GM23248 (cell line): ENCODE data around the gene GSC2. TPM values are rescaled to one million over a fixed set of nuclear protein-coding genes. Genes with fewer than 3 reads are reported as not detected.
A peak's percentile ranks its signal among the peaks of the same experiment; 100 is the strongest.

Source experiments
- DNase-seq: peaks from one replicate; pipeline ENCODE4 v3.0.0-alpha.2; 2015
- H2AFZ ChIP-seq: fragments of 200-600 bp; sonication (generic); 2 replicates; pipeline ENCODE4 v1.6.1; 2016; ENCODE audit warnings: antibody characterized with exemption
- H3F3A ChIP-seq: fragments of 200-600 bp; sonication (generic); 2 replicates; pipeline ENCODE4 v1.6.1; 2016; ENCODE audit warnings: mild to moderate bottlenecking, antibody characterized with exemption, mixed run types; ENCODE audit not compliant: insufficient read depth
- H3K27ac ChIP-seq: fragments of 200-600 bp; sonication (generic); 2 replicates; pipeline ENCODE4 v1.5.1; 2016; ENCODE audit warnings: mild to moderate bottlenecking
- H3K27me3 ChIP-seq: fragments of 200-600 bp; sonication (generic); replicated peaks from 2 replicates; pipeline ENCODE4 v1.6.1; 2016; ENCODE audit warnings: mild to moderate bottlenecking; ENCODE audit not compliant: insufficient read depth
- H3K36me3 ChIP-seq: fragments of 200-600 bp; sonication (generic); 2 replicates; pipeline ENCODE4 v1.6.1; 2016; ENCODE audit warnings: low read depth, mild to moderate bottlenecking
- H3K4me1 ChIP-seq: fragments of 200-600 bp; sonication (generic); 2 replicates; pipeline ENCODE4 v1.6.1; 2016; ENCODE audit warnings: mild to moderate bottlenecking; ENCODE audit not compliant: insufficient read depth
- H3K4me2 ChIP-seq: fragments of 200-600 bp; sonication (generic); one replicate; pipeline ENCODE4 v1.6.1; 2016; ENCODE audit warnings: mild to moderate bottlenecking; ENCODE audit not compliant: unreplicated experiment
- H3K4me3 ChIP-seq: fragments of 200-600 bp; sonication (generic); 2 replicates; pipeline ENCODE4 v1.5.1; 2016; ENCODE audit warnings: mild to moderate bottlenecking
- H3K79me2 ChIP-seq: fragments of 200-600 bp; sonication (generic); 2 replicates; pipeline ENCODE4 v1.6.1; 2016; ENCODE audit warnings: mild to moderate bottlenecking; ENCODE audit not compliant: insufficient read depth
- H3K9ac ChIP-seq: fragments of 200-600 bp; sonication (generic); 2 replicates; pipeline ENCODE4 v1.6.1; 2016; ENCODE audit warnings: mild to moderate bottlenecking
- H3K9me2 ChIP-seq: fragments of 200-600 bp; sonication (generic); 2 replicates; pipeline ENCODE4 v1.6.1; 2016; ENCODE audit warnings: mixed run types, mild to moderate bottlenecking, moderate library complexity; ENCODE audit not compliant: insufficient read depth
- H3K9me3 ChIP-seq: fragments of 200-600 bp; sonication (generic); one replicate; pipeline ENCODE4 v1.6.1; 2017; ENCODE audit warnings: low read depth
- H4K20me1 ChIP-seq: fragments of 200-600 bp; sonication (generic); 2 replicates; pipeline ENCODE4 v1.6.0; 2016; ENCODE audit not compliant: insufficient read depth
- EZH2 ChIP-seq: fragments of 200-600 bp; sonication (generic); IDR thresholded peaks from 2 replicates; pipeline ENCODE4 v1.6.1; 2018; ENCODE audit warnings: antibody characterized with exemption, mild to moderate bottlenecking; ENCODE audit not compliant: insufficient read depth, poor library complexity, severe bottlenecking
- EZH2phosphoT487 ChIP-seq: fragments of 200-600 bp; sonication (generic); IDR thresholded peaks from 2 replicates; pipeline ENCODE4 v1.6.1; 2018; ENCODE audit warnings: antibody characterized with exemption, moderate library complexity, mild to moderate bottlenecking, low read depth; ENCODE audit not compliant: insufficient read depth
- WGBS, 2 experiments: methylation state at CpG; one replicate each; pipeline ENCODE4 v1.1.6; 2015 to 2017; ENCODE audit warnings: low lambda C conversion rate in 2 of 2, low coverage in 1 of 2; ENCODE audit errors: missing lambda C conversion rate in 2 of 2; 5-methylcytosine and 5-hydroxymethylcytosine counted together
- in situ Hi-C: fragments of 300-500 bp; cut with MboI; formaldehyde crosslinking; loops from 2 replicates; pipeline ENCODE4 v1.15.0; 2020
- polyA plus RNA-seq: library from polyadenylated mRNA; unstranded; fragments of >200 nt; fragmentation: Nextera tagmentation; extraction: Ambion mirVana; gene quantifications from 2 replicates; pipeline ENCODE4 v1.2.1, GENCODE V29; 2016
- total RNA-seq: library from RNA; depleted of rRNA; stranded (reverse); fragments of >200 nt; shearing (Covaris generic); gene quantifications from 2 replicates; pipeline ENCODE4 v1.2.3, GENCODE V29; 2014

Gene GSC2
- total and polyA plus RNA-seq, 2 experiments from 2014 or later, result not detected

DNA sequence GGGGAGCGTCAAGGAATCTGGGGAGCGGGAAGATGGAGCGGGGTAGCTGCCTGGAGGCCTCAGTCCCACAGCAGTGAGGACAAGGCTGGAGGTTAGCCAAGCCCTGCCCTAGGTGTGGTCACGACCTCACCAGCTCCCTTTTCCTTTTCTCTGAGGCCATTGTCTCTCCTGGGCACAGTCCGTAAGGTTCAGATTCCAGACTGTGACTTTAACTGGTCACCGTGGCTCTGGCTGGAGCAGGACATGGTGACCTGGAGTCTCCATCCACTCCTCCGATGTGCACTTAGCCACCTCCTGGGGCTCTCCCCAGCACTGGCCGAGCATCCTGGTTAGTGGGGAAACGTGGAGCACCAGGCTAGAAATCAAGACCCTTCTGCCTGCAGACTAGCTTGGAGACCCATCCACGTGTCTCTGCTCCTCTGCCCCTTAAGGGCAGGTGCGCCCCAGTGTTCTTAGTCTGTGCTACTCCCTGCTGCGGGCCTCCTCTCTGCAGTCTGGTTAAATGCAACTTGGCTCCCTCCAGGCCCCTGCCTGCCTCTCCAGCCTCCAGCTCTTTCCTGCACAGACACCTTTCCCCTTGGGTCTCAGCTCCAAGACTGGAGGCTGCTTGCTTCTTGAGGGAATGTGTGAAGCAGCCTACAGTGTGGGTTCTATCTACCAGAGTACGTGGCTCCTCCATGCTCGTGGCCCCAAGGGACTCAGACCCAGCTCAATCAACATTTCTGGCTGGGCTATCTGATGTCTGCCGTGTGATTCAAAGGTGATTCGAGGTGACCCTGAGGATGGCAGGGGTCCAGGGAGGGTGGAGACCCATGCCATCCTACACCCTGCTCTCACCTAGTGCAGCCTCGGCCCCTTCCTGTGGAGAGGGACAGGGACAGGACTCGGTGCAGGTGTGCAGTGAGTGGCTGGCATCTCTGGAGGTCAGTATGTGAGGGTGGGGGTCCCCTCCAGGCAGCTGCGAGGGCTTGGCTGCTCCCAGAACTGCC lies 23.2 kb upstream of the GSC2 start:
- H3K9ac ChIP-seq, result peak overlapping the region; percentile 98
- in situ Hi-C loops, result no loop called here

DNA sequence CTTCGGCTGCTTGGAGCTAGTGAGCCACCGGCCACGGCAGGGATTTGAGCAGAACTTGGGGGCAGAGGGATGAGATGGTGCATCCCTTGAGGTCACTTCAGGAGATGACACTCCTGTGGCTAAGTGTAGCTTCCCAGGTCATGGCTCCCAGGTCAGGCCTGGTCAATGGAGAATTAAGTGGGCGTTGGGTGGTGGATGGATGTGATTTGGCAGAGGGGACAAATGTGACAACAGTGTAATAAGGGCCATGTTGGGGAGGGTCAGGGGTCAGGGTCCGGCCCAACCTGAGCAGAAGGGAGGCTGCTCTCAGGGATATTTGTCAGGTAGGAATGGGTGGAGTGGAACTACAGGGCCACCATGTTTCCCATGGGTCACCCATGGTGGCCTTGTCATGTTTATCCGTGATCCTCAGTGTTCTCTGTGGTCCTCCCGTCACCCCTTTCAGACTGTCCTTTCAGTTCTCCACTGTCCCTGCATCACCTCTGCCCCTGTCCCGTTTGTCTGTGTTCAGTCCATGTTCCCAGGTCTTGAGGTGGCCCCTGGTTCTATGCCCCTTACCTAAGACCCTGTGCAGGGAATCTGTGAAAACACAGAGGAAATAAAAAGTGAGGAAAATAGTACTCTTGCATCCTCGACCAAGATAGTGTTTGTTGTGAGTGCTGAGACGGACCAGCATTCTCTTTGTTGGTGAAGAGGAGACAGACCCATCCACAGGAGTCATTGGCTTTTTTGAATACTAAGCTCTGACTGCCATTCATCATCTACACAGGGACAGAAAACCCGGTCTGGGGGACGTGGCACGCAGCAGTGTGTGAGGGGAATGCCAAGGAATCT lies 22.3 kb upstream of the GSC2 start:
- Histone ChIP-seq H3K4me1 (peaks cover 20% of the 10 kb centered on the region), H3K9ac (peak overlapping the region; percentile 98), H3K27me3 (peaks cover 19% of the 10 kb centered on the region), H3K4me3 (peak overlapping the region; percentile 85), H3K4me2 (peak overlapping the region; percentile 90), H3F3A (no peaks in the 10 kb centered on the region), H3K9me2 (no peaks in the 10 kb centered on the region), H3K27ac (peak overlapping the region; percentile 88), H3K79me2 (peaks cover 38% of the 10 kb centered on the region), H4K20me1 (no peaks in the 10 kb centered on the region), H2AFZ (peak overlapping the region; percentile 79), H3K36me3 (no peaks in the 10 kb centered on the region), H3K9me3 (no peaks in the 10 kb centered on the region)
- TF ChIP-seq EZH2phosphoT487 (no peak), EZH2 (no peak)
- in situ Hi-C loops, result no loop called here
- WGBS, 2 experiments, result 27 to 31% methylated on average over 13 of the region's 13 CpGs
- DNase-seq, result no peak

More for the DNA sequence above, 23.2 kb upstream of the GSC2 start:
- H3K9me3 ChIP-seq, result no peaks in the 10 kb centered on the region
- no peak for TF ChIP-seq EZH2phosphoT487
- TF ChIP-seq EZH2, result no peak
- H3K79me2 ChIP-seq, result peaks cover 44% of the 10 kb centered on the region
- no peak for DNase-seq
- H3K27me3 ChIP-seq, result peaks cover 12% of the 10 kb centered on the region
- no peaks in the 10 kb centered on the region for H4K20me1 ChIP-seq
- no peaks in the 10 kb centered on the region for H3K9me2 ChIP-seq
- peak overlapping the region; percentile 85 for H3K4me3 ChIP-seq
- no peak overlapping the region for H3K27ac ChIP-seq
- no peaks in the 10 kb centered on the region for H3K36me3 ChIP-seq
- H3K4me2 ChIP-seq, result peak overlapping the region; percentile 90
- H2AFZ ChIP-seq, result no peak overlapping the region
- 69 to 71% methylated on average over 19 of the region's 19 CpGs for WGBS, 2 experiments
- H3F3A ChIP-seq, result no peaks in the 10 kb centered on the region
- peaks cover 20% of the 10 kb centered on the region for H3K4me1 ChIP-seq

DNA sequence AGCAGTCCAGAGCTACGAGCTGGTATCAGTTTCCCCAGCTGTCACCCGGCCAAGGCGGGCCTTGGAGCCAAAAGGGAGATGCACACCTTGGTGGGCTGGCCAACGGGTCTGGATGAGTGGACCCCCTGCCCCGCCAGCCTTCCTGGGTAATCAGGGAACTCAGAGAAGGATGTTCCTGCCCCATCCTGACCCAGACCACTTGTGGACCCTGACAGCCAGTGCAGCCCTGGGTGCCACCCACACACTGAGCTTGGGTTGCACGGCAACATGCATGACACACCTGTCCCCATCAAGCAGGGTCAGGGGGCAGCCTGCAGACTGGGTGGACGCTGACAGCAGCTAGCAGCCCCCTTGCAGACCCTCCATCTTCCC lies 19.8 kb upstream of the GSC2 start:
- Histone ChIP-seq H3K4me2 (peak overlapping the region; percentile 79), H3K79me2 (peaks cover 26% of the 10 kb centered on the region), H3F3A (no peaks in the 10 kb centered on the region), H2AFZ (peak overlapping the region; percentile 93), H4K20me1 (no peaks in the 10 kb centered on the region), H3K9me3 (no peaks in the 10 kb centered on the region), H3K9ac (peak overlapping the region; percentile 68; the same call in 1 of the 2 replicates), H3K9me2 (no peaks in the 10 kb centered on the region), H3K27ac (no peak overlapping the region), H3K4me1 (peaks cover 18% of the 10 kb centered on the region), H3K36me3 (no peaks in the 10 kb centered on the region), H3K27me3 (peaks cover 26% of the 10 kb centered on the region), H3K4me3 (peak overlapping the region; percentile 66; the same call in 1 of the 2 replicates)
- 47 to 52% methylated on average over 7 of the region's 7 CpGs for WGBS, 2 experiments
- TF ChIP-seq EZH2 (no peak), EZH2phosphoT487 (no peak)
- no peak for DNase-seq
- in situ Hi-C loops, result no loop called here
